Measurements from ENCODE around the gene ARHGAP26. TPM values are rescaled to one million over a fixed set of nuclear protein-coding genes. Genes with fewer than 3 reads are reported as not detected.

The ARHGAP26 gene
- total and polyA plus RNA-seq, 2 experiments from 2014 or later = 9.5 to 16.8 TPM

GRCh38 chr5:143134900-143135299 lies 364.7 kb downstream of the ARHGAP26 start:
- TF ChIP-seq REST (IDR thresholded peaks at IDR 0.05; ENCODE audit: unreplicated experiment) = no peak
- no peak for TF ChIP-seq CREB1 (CRISPR knock-in tag; IDR thresholded peaks at IDR 0.05; ENCODE audit: low read depth)
- no peak for TF ChIP-seq ZNF462 (CRISPR knock-in tag; IDR thresholded peaks at IDR 0.05)
- TF ChIP-seq EZH2phosphoT487 (IDR thresholded peaks at IDR 0.05; ENCODE audit: unreplicated experiment) = no peak
- TF ChIP-seq EZH2 (IDR thresholded peaks at IDR 0.05; ENCODE audit: low read depth, unreplicated experiment) = no peak
- TF ChIP-seq ZNF331 (CRISPR knock-in tag; IDR thresholded peaks at IDR 0.05; ENCODE audit: low read depth) = no peak
- no peak for TF ChIP-seq POLR2AphosphoS5 (IDR thresholded peaks at IDR 0.05; ENCODE audit: low read depth)
- TF ChIP-seq ZNF114 (CRISPR knock-in tag; IDR thresholded peaks at IDR 0.05) = no peak
- H3K36me3 ChIP-seq (ENCODE audit: insufficient read depth) = no peaks in the 10 kb centered on the region
- no peaks in the 10 kb centered on the region for H3K4me1 ChIP-seq (ENCODE audit: insufficient read depth)
- DNase-seq (ENCODE audit: low spot score) (no peak), ATAC-seq (no peak)
- H4K20me1 ChIP-seq (replicated peaks; ENCODE audit: insufficient read depth) = 0 out of 2 replicates have a peak, but pooled peaks cover 4% of the 10 kb centered on the region
- H3K4me2 ChIP-seq = no peak overlapping the region
- H3K9me2 ChIP-seq (ENCODE audit: insufficient read depth) = no peaks in the 10 kb centered on the region
- Mint-ChIP-seq H3K27me3 (ENCODE audit: insufficient read depth, low read depth, poor library complexity) (no peaks in the 10 kb centered on the region), H3K27ac (no peak overlapping the region), H3K36me3 (ENCODE audit: low read depth) (no peaks in the 10 kb centered on the region), H3K9me3 (no peaks in the 10 kb centered on the region), H3K4me1 (no peaks in the 10 kb centered on the region), H3K4me3 (no peak overlapping the region)
- H3F3A ChIP-seq (replicated peaks; ENCODE audit: low read depth) = no peaks in the 10 kb centered on the region
- H3K4me3 ChIP-seq = no peak overlapping the region
- H3K79me2 ChIP-seq (replicated peaks; ENCODE audit: insufficient read depth) = no peaks in the 10 kb centered on the region
- H3K27me3 ChIP-seq (ENCODE audit: insufficient read depth) = no peaks in the 10 kb centered on the region
- H3K27ac ChIP-seq (ENCODE audit: low read depth) = no peak overlapping the region
- H2AFZ ChIP-seq = no peak overlapping the region

All from GM23338 (cell line).